ENCODE data around the gene EPC1.

Gene EPC1

DNA sequence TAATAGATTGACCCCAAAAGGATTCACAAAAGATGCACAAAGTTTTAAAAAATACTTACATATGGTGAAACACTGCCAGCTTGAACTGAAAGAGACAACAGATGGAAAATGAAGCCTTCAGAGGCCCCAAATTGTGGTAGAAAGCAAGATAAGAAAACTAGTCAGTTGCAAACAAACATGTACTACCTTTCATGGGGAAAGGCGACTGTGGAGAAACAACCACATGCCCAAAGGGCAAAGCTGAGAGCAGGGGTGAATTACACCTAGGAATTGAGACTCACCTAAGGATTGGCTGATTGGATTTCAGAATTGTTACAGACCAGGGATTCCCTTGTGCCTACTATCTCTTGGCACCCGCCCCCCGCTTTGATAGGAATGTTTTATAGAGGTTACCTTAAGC is 13.1 kb downstream of the EPC1 start:
- no peak for DNase-seq

DNA sequence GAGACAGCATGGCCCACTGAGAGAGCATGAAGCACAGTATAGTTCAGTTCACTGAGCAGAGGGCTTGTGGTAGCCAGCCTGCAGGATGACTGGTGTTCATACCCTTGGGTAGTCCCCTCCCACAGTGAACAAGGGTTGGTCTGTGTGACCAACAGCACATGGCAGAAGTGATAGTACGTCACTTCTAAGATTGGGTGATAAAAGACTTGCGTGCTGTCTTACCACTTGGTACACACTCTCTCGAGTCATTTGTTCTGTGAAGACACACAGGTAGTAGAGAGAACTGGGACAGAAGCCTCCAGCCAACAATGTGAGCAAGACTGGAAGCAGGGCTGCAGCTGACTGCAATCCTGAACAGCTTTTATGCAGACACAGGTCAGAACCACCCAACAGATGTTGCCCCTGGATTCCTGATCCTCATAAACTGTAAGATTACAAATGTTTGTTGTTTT is 14.6 kb downstream of the EPC1 start:
- DNase-seq = no peak

DNA sequence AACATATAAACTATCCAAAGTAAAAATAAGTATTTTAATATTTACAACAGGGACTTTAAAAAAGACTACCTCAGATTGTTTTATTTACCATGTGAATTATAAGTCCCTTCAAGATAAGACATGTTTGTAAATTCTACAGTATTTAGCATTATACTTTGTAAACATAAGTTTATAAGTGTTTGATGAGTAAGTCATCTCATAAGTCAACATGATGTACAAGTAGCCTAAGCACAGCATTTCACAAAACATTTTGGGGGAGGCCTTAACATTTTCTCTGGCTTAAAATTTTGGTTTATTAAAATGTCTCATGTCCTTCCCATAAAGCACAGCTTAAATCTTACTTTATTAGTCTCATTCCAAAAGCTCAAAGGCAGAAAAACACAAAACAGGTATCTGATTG is 15.4 kb downstream of the EPC1 start:
- DNase-seq = no peak

DNA sequence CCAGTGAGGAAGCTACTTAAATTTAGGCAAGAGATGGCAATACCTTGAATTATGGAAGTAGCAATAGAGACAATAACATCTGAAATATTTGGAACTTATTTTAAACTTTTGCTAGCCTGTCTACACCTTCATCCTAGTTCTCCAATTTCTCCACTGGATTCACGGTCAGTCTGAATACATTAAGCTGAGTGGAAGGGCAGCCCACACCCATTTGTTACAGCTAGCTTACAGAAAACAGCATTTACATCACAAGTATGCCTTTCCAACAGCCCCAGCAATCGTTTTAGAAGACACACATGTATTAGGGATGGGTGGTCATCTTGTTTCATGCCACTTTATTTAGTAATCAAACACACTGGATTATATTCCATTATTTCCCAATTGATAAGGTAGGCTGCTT is 16.7 kb downstream of the EPC1 start:
- DNase-seq = no peak

DNA sequence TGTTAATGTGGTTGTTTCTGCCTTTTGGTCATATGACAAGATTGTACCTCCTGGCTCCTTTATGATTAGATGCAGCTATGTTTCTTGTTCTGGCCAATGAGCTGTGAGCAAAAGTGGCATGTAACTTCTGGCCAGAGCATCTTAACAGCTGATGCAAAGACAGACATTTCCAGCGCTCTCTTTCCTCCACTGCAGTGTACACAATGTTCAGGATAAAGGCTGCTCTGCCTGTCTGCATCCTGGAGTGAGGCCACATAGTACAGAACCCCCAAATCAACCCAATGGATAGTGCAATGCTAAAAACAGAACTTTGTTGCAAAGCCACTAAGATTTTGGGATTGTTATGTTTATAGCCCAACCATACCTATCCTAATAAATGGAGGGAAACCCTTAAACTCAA is 17.9 kb downstream of the EPC1 start:
- DNase-seq = no peak

DNA sequence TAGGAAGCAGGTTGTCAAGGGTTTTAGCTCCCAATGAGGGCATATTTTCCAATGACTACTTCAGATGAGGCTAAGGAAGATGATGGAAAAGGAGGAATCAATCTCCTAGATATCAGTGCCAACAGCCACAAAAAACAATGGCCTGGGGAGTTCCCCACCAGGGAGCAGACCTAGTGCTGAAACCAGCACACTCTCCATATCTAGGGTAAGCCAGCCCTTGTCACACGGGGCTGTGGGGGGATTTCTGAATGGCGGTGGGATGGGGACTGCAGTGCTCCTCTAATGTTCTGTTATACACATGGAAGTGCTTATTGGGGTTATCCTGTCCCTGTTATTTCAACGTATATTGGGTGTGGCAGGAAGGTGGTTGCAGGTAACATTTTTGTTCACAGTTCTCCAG is 18.5 kb downstream of the EPC1 start:
- no peak for DNase-seq

DNA sequence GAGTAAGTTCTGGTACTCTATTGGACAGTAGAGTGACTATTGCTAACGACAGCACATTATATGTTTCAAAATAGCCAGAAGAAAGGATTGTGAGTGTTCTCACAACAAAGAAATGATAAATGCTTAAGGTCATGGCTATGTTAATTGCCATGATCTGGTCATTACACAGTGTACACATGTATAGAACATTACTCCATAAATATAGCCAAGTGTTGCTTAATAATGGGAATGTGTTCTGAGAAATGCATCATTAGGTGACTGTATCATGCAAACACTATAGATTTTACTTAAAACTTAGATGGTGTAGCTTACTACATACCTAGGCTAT is 19.6 kb downstream of the EPC1 start:
- DNase-seq = no peak

DNA sequence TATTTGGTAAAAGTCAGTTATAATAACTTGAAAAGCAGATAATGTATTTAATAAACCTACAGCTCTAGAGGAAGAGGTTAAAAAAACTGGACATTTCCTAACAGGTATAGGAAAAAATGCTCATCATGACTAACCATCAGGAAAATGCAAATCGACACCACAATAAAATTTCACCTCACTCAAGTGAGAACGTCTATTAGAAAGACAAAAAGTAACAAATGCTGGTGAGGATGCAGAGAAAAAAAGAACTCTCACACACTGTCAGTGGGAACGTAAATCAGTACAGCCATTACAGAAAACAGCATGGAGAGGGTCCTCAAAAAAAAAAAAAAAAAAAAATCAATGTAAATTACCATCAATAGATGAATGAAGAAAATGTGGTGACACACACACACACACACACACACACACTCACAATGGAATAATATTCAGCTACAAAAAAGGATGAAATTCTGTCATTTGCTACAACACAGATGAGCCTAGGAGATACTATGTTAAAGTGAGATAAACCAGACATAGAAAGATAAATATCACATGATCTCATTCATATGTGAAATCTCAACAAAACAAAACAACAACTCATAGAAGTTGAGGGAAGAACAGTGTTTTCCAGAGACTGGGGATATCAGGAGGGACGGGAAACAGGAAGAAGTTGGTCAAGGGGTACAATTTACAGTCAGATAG is 20.1 kb downstream of the EPC1 start:
- DNase-seq = no peak

DNA sequence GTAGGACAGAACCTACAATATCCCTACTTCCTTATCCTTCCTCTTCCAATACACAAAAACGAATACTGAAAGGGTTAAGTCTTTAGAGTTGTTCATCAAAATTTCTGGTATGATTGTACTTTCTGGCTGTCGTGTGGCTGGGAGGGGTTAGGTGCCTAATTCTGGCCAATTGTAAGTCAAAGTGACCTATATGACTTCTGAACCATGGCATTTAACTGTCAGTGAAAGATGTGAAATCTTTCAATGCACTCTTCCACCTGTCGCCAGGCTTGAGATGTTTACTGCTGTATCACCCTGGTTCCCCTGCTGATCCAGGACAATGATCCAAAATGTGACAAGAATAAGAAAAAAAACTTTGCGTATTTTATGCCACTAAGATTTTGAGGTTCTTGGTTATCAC is 20.8 kb downstream of the EPC1 start:
- no peak for DNase-seq

DNA sequence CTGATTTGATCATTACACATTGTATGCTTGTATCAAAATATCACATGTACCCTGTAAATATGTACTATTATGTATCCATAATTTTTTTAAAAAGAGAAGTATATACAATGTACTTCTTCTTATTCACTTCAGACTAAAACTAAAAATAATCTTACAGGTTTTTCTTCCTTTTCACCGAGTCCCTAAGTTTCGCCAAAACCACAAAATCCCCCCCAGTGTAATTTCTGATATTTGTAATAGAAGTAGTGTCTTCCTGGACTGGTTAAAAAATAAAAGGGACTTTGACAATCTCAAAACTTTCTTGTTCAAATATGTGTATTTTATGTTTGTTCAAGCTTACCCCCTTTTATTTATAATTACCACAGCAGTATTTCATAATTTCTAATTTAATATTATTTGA is 23.9 kb downstream of the EPC1 start:
- no peak for DNase-seq

DNA sequence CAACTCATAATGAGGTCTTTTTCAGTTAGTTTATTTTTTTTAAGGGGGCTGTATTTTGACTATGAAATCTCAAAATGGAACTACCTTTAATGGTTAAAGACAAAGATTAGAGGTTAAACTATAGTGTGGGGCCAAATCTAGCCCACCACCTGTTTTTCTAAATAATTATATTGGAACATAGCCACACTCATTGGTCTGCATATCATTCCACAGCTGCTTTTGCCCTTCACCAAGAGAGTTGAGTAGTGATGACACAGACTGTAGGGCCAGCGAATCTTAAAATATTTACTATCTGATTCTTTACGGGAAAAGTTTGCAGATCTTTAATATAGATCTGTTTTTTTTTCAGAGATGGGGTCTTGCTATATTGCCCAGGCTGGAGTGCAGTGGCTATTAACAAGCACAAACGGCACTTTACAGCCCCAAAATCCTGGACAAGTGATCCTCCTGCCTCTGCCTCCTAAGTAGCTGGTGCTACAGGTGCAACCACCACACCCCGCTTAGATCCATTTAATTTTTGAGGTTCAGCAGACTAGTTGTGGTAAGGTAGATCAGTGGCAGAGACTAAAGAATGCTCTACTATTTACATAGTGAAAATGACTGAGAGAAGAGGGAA is 25.8 kb downstream of the EPC1 start:
- no peak for DNase-seq

DNA sequence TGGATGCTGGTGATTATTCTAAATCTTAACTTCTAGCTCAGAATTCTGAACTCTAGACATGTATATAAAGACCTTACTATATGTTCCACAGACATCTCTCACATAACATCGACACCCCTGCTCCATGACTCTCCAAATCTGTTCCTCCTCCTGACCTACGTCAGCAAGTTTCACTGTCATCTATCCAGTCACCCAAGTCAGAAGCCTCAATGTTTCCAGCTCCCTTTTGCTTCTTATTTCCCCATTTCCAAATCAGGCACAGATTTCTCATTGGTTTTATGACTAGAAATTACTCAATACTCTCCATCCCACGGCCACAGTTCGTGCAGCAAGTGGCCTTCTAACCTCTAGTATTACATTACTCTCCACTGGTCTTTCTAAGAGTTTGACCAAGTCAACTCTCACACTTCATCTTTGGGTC is 28.5 kb downstream of the EPC1 start:
- no peak for DNase-seq

DNA sequence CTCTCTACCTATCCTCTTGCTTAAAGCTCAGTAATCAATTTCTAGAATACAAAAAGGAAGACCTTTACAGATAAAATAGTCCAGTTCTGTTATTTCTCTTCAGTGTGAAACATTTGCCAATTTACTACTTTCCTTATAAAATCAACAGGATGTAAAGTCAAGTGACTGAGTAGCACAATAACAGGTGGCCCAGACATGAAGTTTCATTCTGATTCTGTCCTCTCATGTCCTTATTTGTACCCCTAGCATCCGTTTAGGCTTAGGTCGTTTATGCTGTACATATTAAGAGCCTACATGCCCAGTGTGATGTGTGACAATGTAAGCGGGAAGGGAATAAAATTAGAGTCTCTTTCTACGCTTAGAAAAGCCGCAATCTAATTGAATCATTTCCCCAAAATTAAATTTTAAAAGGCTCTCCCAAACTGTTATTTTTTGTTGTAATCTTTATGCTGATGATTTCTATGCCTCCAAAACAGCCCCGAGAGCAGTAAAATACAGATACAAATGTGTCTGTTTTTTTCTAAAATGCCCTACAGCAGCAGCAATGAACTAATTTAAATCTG is 29.1 kb downstream of the EPC1 start:
- DNase-seq = no peak

DNA sequence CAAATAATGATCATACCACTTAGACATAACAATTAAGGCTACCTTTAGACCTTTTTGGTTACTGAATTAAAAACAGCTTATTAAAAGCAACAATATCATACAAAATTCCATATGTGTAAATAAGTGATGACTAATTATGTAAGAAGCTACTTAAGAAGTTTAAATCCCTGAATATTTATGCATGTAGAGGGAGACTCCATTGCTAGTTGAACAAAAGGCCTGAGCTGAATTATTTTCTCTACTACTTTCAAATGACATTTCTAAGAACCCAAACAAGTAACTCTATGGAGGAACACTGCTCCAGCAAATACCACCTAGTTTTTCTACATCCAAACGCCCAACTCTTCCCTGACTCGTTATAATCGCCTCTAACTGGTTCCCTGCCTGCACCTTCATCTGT is 31.5 kb downstream of the EPC1 start:
- no peak for DNase-seq

DNA sequence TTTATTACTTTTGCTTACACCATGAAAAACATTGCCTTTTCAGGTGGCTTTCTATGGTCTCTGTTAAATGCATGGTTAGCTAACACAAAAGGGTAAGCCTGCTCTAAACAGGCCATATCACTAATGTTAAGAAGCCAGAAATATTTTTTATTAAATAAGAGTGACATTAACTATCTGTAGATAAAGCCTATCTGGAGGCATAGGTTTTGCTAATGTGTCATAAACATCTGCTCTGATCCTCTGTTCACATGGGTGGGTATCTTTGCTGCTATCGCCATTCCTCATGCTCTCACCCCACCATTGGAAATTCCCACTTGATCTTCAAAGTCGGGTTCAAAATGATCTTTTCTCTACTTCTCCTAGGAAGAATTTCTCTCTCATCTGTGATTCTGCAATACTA is 32.4 kb downstream of the EPC1 start:
- DNase-seq = no peak

DNA sequence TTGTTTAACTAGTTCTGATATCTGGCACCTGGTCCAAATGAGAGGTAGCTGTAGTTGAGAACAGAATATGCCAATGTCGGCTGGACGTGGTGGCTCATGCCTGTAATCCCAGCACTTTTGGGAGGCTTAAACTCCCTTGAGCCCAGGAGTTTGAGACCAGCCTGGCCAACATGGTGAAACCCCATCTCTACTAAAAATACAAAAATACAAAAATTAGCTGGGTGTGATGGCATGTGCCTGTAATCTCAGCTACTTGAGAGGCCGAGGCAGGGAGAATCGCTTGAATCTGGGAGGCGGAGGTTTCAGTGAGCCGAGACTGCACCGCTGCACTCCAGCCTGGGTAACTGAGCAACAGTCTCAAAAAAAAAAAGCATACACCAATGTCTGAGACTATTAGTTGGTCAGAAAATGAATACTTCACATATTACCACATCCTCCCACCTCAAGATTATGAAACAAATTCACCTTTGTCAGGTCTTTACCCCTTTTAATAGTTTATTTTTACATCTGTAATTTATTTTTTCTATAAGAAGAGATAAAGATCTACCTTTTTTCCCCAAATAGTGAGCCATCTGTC is 38.8 kb downstream of the EPC1 start:
- no peak for DNase-seq

DNA sequence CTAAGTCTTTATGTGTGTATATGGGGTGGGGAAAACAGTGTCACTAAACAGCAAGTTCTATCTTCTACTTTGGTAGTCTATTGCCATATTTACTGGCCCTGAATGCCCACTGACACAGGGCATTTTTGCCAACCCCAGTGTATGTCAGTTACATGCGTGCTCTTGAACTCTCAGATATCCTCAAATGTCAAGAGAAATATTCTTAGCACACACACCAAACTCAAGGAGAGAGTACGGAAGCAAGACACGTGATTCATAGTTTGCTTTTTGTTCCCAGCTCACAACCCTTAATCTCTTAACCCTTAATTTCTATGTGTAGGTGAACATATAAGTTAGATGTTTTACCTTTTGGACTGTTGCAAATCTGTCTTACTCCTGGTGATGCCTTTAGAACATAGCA is 39.3 kb downstream of the EPC1 start:
- no peak for DNase-seq

DNA sequence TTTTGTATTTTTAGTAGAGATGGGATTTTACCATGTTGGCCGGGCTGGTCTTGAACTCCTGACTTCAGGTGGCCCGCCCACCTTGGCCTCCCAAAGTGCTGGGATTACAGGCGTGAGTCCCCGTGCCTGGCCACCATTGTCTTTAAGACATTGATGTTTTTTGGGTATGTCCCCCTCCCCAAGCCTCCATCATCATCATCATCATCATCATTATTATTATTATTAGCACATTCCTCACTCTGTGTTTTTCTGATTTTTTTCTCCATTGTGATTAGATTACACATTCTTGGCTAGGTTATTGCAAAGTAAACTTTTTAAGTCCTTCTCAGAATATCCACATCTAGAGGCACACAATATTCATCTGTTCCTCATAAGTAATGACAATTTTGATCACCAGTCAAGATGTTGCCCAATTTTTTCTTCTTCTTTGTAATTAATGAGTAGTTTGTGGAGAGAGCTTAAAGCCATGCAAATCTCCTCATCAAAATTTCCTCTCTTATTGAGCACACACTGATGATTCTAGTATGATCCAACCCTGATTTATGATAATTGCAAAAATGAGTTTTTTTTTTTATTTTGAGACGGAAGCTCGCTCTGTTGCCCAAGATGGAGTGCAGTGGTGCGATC is 47.5 kb downstream of the EPC1 start:
- no peak for DNase-seq

DNA sequence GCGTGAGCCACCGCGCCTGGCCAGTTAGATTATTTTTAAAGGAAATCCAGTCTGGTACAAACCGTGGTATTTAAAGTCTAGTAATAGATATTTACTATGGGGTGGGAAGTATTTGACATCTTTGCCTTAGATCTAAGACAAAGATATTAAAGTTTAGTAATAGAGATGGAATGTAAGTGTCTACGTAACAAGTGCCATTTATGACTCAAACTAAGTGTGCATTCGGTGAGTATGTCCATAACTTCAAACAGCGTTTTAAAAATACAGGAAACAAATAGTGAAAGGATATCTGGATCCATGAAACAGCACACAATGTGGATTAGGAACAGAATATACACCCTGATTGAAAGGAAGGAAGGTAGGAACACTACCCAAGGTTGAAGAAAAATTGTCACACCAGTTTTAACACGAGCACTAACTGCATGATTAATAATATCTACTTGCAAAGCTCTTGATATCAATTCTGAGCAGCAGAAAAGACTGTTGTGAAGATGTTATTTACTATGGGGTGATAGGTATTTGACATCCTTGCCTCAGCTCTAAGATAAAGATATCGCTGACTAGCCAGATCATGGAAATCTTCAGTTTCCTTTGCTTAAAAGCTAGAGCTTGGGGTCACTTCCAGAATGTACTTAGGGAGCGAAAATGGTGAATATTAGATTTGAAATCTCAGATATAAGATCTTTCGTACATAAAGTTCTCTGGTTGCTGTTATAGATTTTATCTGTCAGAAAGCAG is 48.7 kb downstream of the EPC1 start:
- DNase-seq = no peak

DNA sequence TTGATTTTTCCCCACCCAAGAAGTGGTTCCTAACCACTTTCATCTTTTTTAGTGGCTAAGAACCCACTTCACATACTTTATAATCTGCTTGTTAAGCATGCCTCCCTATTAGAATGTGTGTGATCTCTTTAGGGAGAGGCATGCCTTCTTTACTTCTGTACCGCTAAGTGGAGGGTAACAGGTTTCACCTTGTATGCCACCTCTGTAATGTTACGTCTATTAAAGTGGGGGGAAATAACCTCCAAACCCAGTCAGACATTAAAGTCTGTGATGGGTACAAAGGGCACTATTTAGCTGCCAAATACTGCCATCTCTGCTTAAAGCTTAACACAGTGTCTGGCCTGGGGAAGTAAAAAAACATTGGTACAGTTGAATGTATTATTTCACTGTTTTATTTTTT is 51.9 kb downstream of the EPC1 start:
- DNase-seq = no peak

DNA sequence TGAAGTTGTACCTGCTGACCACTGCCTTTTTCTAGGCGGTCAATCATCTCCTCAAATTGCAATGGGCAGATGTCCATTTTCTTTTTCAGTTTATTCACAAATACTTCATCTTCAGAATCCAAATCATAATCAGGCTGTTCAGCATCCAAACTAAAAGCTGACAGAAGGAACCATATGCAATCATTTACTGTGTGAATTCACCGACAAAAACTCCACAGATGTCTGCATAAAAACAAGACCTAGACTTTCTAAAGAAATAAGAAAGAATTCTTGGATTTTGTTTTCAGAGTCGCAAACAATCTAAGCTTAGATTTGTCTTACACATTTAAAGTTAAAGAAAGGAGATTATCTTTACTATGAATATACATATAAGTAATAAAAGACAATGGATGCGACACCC is 53.4 kb downstream of the EPC1 start:
- DNase-seq = no peak

DNA sequence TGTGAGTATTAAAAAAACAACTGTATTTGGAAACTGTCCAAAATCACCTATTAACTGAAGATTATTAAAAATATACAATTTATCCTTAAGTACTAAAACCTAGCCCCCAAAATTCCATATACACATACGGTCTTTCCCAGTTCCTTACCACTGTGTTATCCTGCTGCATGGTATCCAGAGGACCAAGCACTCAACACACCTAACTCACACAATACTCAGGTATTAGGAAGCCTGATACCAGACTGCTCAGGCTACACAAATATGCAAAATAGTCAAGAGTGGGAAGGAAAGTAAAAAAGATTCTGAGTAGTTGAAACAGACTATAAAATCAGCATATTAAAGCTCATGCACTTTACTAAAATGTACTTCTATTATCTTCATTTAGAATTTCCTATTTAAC is 67.2 kb downstream of the EPC1 start:
- no peak for DNase-seq

DNA sequence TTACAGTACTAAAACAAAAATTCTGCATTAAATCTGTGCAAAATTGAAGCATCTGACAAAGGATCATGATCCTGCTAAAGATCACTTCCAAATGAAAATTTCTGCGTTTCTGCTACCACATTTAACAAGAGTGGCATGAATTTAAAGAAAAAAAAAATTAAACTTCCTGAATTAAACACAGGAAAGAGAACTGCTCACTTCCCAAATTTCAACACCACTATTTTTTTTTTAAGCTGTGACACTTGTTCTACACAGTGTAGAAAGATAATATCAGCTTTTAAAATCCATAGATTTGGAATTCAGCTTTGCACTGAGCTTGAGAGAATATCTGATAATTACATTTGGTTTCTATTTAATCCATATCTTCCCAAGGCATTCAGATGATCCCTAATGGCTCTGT is 73.6 kb downstream of the EPC1 start:
- DNase-seq = no peak

Measured in NCI-H2081 treated with DMSO at 0.1 percent for 48 hours (cell line).